NK-92 (cell line): ENCODE measurements around the gene OR9Q1.
"Not testable (repeated sequence)": the region's sequence is repeated elsewhere in the genome, so short reads cannot be mapped to it uniquely, and the experiment has no call there.

ENCODE experiments used
- DNase-seq: peaks from one replicate; lab custom pipeline; 2025; ENCODE audit not compliant: unreplicated experiment; lab: John Stamatoyannopoulos, UW

The OR9Q1 gene

GRCh38 chr11:58023435-58023931 is at the start of gene OR9Q1:
OR9Q1 (plus strand) TSS chr11:58023881; CDS start chr11:58179445, 155,564 bp downstream.
- no peak for DNase-seq

DNA sequence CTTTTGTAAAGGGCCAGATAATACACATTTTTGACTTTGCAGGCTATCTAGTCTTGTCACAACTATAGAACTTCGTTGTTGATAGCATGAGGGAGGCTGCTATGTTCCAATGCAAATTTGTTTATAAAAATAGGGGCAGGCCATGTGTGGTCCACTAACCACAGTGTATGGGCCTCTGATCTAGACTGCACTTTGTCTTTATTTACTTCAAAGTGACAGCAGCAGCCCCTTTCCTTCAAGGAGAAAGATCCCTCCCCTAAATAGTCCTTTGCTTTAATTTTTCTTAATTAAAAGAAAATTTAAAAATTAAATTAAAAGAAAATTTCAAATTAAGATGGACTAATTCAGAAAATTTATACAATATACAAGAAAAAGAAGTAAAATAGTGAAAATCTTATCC is 49.5 kb upstream of the OR9Q1 start:
- DNase-seq = no peak

- no peak for DNase-seq
Observed at GRCh38 chr11:57974848-57975601, 48.7 kb upstream of the OR9Q1 start.

- DNase-seq = no peak
Observed at GRCh38 chr11:57977709-57978108, 46.0 kb upstream of the OR9Q1 start.

GRCh38 chr11:57978686-57979531 is 44.8 kb upstream of the OR9Q1 start:
- DNase-seq = no peak

- DNase-seq = no peak
Observed at GRCh38 chr11:57979532-57980079, 44.1 kb upstream of the OR9Q1 start.

DNA sequence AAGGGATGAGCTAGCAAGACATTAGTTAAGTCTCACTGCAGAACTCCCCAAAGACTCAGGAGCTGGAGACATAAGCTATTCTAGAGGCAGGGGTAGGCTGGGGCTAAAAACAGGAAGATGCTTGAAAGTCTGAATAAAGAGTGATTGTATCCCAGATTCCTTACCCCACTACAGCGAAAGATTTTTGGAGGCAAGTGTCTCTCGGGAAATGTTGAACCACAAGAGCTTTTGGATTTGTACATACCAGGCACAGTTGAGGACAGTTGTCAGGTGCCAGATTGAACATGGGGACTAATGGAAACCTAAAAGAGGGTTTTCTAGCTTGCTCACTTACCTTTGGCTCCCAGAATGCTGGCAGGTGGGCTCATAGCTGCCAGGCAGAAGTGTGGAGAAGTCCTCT is 43.5 kb upstream of the OR9Q1 start:
- DNase-seq = no peak

DNA sequence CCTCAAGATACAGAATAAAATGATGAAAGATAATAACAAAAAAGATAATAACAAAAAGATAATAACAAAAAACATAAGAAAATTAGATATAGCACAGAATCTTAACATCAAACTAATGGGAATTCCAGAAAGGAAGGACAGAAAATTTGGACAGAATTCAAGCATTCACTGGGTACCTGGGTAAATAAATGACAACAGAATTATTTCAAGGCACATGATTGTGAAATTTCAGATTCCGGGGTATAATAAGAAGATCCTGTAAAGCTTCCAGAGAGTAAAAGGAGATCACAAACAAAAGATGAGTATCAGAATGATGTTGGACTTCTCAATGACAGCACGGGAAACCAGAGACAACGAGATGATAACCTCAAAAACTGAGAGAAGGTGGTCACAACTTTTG is 42.1 kb upstream of the OR9Q1 start:
- DNase-seq = no peak

DNA sequence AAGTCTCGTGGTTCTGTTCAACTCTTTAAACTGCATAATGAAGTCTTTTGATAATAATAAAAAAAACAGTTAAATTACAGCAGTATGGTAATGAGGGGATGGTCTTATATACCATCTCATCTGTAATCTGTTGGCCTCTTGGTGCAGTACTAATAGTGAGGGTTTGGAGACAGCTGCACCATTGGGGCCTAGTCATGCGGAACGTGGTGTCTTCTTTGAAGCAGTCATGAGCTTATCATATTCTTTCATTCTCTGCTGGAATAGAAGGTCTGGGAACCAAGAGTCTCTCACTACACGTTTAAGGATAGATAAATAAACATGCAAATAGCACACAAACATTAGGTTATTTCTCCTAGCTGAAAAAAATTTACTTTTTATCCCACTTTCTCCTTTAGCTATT is 40.9 kb upstream of the OR9Q1 start:
- no peak for DNase-seq

DNA sequence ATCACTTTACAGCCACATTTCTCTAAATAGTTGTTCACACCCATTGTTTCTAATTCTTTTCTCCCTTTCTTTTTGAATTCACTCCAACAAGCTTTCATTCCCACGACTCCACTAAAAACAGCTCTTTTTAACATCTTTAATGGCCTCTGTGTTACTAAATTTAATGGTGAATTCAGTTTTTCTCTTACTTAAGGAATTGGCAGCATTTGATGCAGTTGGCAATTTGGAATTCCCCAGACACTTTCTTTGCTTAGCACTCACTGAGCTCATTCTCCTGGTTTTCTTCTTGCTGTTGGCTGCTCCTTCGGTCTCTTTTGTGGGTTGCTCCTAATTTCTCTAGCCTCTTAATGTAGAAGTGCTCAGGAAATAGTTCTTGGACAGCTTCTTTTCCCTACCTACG is 40.5 kb upstream of the OR9Q1 start:
- DNase-seq = no peak

GRCh38 chr11:57999523-57999922 is 24.2 kb upstream of the OR9Q1 start:
- DNase-seq = not testable (repeated sequence)

- DNase-seq = not testable (repeated sequence)
Observed at GRCh38 chr11:58000021-58000420, 23.7 kb upstream of the OR9Q1 start.

GRCh38 chr11:58000699-58001098 is 23.0 kb upstream of the OR9Q1 start:
- DNase-seq = no peak

DNA sequence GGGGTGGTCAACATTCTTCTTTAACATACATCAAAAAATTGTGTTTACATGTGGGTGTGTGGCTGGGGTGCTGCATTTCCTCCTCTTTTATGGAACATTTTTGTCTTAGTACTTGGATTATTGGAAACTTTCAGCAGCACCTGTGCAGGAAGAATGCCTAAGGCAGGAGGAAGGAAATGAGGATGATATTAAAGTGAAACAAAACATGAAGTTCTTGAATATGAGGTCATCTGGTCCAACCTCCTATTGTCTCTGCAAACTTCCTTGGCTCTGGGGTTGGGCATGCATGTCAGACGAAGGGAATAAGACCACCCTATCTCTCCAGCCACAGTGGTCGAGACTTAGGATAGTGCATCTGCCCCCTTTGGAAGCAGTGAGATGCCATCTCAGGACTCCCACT is 20.6 kb upstream of the OR9Q1 start:
- no peak for DNase-seq

GRCh38 chr11:58003591-58003990 is 20.1 kb upstream of the OR9Q1 start:
- no peak for DNase-seq

DNA sequence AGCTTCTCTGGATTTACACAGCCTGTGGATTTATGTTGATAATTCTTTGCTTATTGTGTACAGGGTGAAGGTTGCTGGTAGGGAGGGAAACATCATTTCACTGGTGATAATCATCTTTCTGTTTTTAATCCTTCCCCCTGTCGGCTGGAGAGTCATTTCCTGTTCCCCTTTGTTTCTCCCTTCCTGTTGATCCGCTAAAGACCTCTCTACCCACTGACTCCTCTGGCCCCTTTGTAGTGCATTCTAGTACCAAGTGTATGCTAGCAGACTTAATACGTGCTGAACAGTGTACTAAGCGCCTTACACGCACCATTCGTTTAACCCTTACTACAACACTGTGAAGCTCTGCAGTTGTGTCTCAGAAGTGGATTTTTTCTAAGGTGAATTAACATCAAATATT is 19.0 kb upstream of the OR9Q1 start:
- no peak for DNase-seq

GRCh38 chr11:58006940-58007339 is 16.7 kb upstream of the OR9Q1 start:
- no peak for DNase-seq

GRCh38 chr11:58011771-58012170 is 11.9 kb upstream of the OR9Q1 start:
- no peak for DNase-seq

DNA sequence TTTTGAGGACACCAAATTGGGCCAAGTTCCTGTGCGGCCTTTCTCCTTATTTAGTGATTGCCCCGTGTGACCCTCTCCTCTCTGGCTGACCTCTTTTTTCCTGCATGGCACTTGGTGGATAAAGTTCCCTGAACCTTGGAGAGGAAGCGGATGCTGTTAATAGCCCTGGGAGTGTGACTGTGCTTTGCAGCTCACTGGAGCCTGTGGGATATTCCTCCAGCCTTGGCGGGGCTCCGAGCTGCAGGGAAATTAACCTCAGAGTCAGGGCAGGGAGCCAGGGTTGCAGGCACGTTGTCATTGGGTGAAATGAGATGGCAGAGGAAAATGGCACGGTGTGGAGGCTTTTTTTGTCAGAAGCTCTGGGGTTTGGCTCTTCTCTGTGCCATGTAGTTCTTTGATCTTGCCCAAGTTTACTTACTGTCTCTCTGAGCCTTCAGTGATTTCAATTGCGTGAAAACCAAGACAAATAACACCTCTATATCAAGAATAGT is 965 bp downstream of the OR9Q1 start:
- DNase-seq = no peak

DNA sequence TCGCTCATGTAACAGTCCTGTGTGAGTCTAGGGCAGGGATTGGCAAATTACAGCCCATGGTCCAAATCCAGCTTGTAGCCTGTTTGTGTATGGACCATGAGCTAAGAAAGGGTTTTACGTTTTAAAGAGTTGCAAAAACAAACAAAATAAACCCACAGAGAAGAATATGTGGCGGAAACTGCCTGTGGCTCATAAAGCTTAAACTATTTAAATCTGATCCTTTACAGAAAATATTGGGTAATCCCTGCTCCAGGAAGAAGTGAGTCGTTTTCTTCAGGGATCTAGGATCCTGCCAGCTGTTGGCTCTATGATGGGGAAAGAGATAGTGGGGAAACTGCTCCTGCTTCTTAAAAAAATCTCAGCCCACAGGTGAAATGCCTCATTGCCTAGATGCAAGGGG is 3.7 kb downstream of the OR9Q1 start:
- no peak for DNase-seq

GRCh38 chr11:58028687-58029411 is 5.2 kb downstream of the OR9Q1 start:
- no peak for DNase-seq
